Right lobe of liver (tissue), 4 donors: ENCODE data around the gene TRAPPC12.

ENCODE experiments used
- CTCF ChIP-seq, 4 donors: fragments of 200-600 bp in 3 of 4; fragments of 450-650 bp in 1 of 4; IDR thresholded peaks; one replicate each; pipeline versions ENCODE4 v1.5.1 to v1.8.0; 2016 to 2022; ENCODE audit warnings: antibody characterized with exemption in 4 of 4, mild to moderate bottlenecking in 2 of 4
- POLR2A ChIP-seq: fragments of 450-650 bp; IDR thresholded peaks from one replicate; pipeline ENCODE4 v1.6.1; 2017; ENCODE audit warnings: antibody characterized with exemption, mild to moderate bottlenecking
- donor health status: DM: no; HTN: no; CAD: no.
- donor health status: DM: no; HTN: no; CAD: no.
- donor health status: DM: no; HTN: yes; CAD: no.

DNA sequence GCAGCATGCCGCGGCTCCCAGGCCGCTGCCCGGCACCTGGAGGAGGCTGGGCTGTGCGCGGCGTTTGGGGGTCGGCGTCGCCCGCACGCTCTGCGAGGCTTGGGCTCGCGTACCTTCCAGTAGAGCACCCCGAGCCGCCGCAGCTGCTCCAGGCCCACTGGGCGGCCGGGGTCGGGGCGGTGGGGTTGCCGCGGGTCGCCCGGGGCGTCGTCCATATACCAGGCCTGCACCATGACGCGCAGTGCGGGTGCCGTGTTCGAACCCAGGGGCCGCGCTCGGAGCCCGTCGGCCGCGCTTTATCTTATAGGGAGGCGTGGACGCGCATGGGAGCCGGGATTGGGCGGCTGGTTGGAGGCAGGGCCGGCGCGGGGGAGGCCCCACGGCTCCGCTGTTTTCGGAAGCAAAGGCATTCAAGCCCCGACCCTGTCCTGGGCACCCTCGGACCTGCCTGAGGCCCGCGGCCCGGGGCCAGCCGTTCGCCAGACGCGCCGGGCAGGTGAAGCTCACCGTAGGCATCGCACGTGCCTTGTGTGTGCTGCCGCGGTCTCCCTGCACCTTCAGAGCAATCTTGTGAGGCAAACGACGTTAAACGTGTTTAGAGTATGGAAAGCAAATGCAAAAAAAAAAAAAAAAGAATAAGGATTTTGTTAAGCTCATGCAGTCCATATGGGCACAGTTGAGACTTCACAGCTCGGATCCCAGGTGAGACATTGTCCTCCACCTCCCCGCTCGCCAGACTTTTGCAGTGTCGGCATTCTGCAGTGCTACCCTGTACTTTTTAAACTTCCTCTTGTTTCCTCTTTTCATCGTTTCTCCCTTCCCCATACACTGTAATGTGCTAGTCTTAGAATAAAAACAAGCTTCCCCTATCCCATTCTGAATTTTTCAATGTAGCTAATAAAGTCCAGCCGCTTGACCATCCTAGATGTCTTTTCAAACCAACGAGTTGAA is 140.0 kb downstream of the TRAPPC12 start, which contains the start of gene ADI1:
- TF ChIP-seq POLR2A (peak; percentile 96), CTCF (IDR thresholded peaks at IDR 0.05) (no peak)
